Gastroesophageal sphincter (tissue), 4 donors: ENCODE results near the gene CACNG4. TPM values are rescaled to one million over a fixed set of nuclear protein-coding genes. Genes with fewer than 3 reads are reported as not detected.

Experiments used
- ATAC-seq: fragments of 150-250 bp; one replicate; pipeline ENCODE4 v1.9.1; 2016; ENCODE audit warnings: mild to moderate bottlenecking, moderate library complexity
- H3K27ac ChIP-seq, 4 donors: fragments of 200-600 bp; sonication (generic) in 3 of 4; 1 replicate in 3 of 4; 2 replicates in 1 of 4; pipeline ENCODE4 v1.5.1; 2016 to 2019
- H3K27me3 ChIP-seq: fragments of 200-600 bp; sonication (generic); one replicate; pipeline ENCODE4 v1.5.1; 2019
- H3K36me3 ChIP-seq, 2 donors: fragments of 200-600 bp; sonication (generic); one replicate each; pipeline ENCODE4 v1.5.1; 2019; ENCODE audit warnings: control low read depth in 1 of 2
- H3K4me1 ChIP-seq, 3 donors: fragments of 200-600 bp; sonication (generic); 1 replicate in 2 of 3; 2 replicates in 1 of 3; pipeline ENCODE4 v1.5.1; 2016 to 2019; ENCODE audit warnings: control low read depth in 2 of 3
- H3K4me3 ChIP-seq, 2 donors: fragments of 200-600 bp; sonication (generic); one replicate each; pipeline ENCODE4 v1.5.1; 2019; ENCODE audit warnings: mild to moderate bottlenecking in 1 of 2, moderate library complexity in 1 of 2
- H3K9me3 ChIP-seq, 3 donors: fragments of 200-600 bp; sonication (generic); one replicate each; pipeline ENCODE4 v1.5.1; 2017 to 2019; ENCODE audit warnings: control low read depth in 2 of 3
- EP300 ChIP-seq: sonication (generic); formaldehyde crosslinking; IDR thresholded peaks from one replicate; pipeline ENCODE4 v1.6.1; 2017; ENCODE audit warnings: antibody characterized with exemption, mild to moderate bottlenecking
- POLR2A ChIP-seq, 2 donors: fragments of 450-650 bp; IDR thresholded peaks; one replicate each; pipeline ENCODE4 v1.6.1; 2017; ENCODE audit warnings: antibody characterized with exemption in 2 of 2, mild to moderate bottlenecking in 2 of 2, moderate library complexity in 1 of 2
- POLR2AphosphoS5 ChIP-seq: sonication (generic); formaldehyde crosslinking; IDR thresholded peaks from one replicate; pipeline ENCODE4 v1.6.1; 2017; ENCODE audit warnings: antibody characterized with exemption
- WGBS, 2 donors: methylation state at CpG; one replicate each; pipeline ENCODE4 v1.1.5; 2018; ENCODE audit warnings: low coverage in 1 of 2; 5-methylcytosine and 5-hydroxymethylcytosine counted together
- total RNA-seq, 4 donors: library from RNA; depleted of rRNA; stranded (reverse); fragments of >200 nt; gene quantifications; one replicate each; pipeline ENCODE4 v1.1.0, GENCODE V29; 2016
- TF ChIP-seq, protein P1 (sequence below), 4 experiments: fragments of 200-600 bp in 2 of 4; fragments of 450-650 bp in 2 of 4; sonication (generic) in 1 of 4; IDR thresholded peaks; one replicate each; pipeline ENCODE4 v1.5.1; 2017 to 2019; ENCODE audit warnings: antibody characterized with exemption in 4 of 4, mild to moderate bottlenecking in 2 of 4, moderate library complexity in 2 of 4

The CACNG4 gene
- total RNA-seq, 4 donors from 2014 or later: 0.13 to 13.5 (median 2.1) TPM; not detected in 1

- 80 to 86% methylated on average over 5 to 6 of the region's 6 CpGs for WGBS, 2 donors
- TF ChIP-seq EP300 (no peak), POLR2AphosphoS5 (no peak), POLR2A (IDR thresholded peaks at IDR 0.05) (no peak)
- TF ChIP-seq, protein P1, sequence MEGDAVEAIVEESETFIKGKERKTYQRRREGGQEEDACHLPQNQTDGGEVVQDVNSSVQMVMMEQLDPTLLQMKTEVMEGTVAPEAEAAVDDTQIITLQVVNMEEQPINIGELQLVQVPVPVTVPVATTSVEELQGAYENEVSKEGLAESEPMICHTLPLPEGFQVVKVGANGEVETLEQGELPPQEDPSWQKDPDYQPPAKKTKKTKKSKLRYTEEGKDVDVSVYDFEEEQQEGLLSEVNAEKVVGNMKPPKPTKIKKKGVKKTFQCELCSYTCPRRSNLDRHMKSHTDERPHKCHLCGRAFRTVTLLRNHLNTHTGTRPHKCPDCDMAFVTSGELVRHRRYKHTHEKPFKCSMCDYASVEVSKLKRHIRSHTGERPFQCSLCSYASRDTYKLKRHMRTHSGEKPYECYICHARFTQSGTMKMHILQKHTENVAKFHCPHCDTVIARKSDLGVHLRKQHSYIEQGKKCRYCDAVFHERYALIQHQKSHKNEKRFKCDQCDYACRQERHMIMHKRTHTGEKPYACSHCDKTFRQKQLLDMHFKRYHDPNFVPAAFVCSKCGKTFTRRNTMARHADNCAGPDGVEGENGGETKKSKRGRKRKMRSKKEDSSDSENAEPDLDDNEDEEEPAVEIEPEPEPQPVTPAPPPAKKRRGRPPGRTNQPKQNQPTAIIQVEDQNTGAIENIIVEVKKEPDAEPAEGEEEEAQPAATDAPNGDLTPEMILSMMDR (IDR thresholded peaks at IDR 0.05): no peak
- Histone ChIP-seq H3K27me3 (no peaks in the 10 kb centered on the region), H3K9me3 (peaks cover 0 to 26% (median 0%) of the 10 kb centered on the region in 3 donors), H3K27ac (no peak overlapping the region), H3K36me3 (no peaks in the 10 kb centered on the region), H3K4me1 (no peaks in the 10 kb centered on the region), H3K4me3 (no peak overlapping the region)
- ATAC-seq: no peak
These were observed 42.8 kb downstream of the CACNG4 start for GRCh38 chr17:67007266-67007665.

GRCh38 chr17:67008101-67008500 is 43.6 kb downstream of the CACNG4 start:
- 93 to 94% methylated on average over 2 to 3 of the region's 6 CpGs for WGBS, 2 donors

DNA sequence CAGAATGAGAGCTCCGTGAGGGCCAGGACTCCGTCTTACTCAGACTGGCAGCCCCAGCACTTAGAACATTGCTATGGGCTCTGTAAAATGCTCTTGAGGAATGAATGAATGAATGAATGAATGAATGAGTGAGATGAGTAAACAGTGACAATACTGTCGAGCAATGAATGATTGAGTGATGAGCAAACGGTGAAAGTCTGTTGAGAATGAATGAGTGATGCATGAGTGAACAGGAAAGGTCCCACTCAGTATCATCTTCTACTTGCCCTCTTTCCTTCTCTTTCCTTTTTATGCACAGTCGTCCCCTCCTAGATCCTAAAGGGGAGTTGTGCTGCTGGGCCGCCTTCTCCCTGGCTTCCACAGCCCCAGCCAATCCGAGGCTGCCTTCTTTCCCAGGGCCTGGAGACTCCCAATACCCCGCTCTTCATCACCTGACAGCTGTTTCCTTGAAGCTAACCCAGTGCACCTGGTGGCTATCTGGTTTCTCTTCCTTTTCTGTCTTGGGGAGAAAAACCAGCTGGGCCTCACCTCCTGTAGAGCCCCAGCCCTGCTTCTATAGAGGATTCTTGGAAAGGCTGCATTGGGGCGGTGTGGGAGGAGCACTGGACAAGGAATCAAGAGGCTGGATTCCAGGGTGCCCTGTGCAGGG is 47.1 kb downstream of the CACNG4 start:
- H3K27ac ChIP-seq: no peak overlapping the region
- no peak for ATAC-seq
- TF ChIP-seq POLR2A (IDR thresholded peaks at IDR 0.05): no peak

More at GRCh38 chr17:67008101-67008500, 43.6 kb downstream of the CACNG4 start:
- ATAC-seq: no peak
- Histone ChIP-seq H3K4me3 (no peak overlapping the region), H3K27me3 (no peaks in the 10 kb centered on the region), H3K4me1 (no peaks in the 10 kb centered on the region), H3K27ac (no peak overlapping the region), H3K9me3 (peaks cover 0 to 26% (median 0%) of the 10 kb centered on the region in 3 donors), H3K36me3 (no peaks in the 10 kb centered on the region)
- TF ChIP-seq POLR2AphosphoS5 (no peak), EP300 (no peak), POLR2A (IDR thresholded peaks at IDR 0.05) (no peak)
- TF ChIP-seq, protein P1 (IDR thresholded peaks at IDR 0.05): no peak

GRCh38 chr17:67013891-67014290 is 49.4 kb downstream of the CACNG4 start:
- Histone ChIP-seq H3K4me1 (no peaks in the 10 kb centered on the region), H3K36me3 (no peaks in the 10 kb centered on the region), H3K27me3 (peaks cover 6% of the 10 kb centered on the region), H3K4me3 (no peak overlapping the region), H3K9me3 (peaks cover 0 to 8% (median 0%) of the 10 kb centered on the region in 3 donors), H3K27ac (no peak overlapping the region)
- TF ChIP-seq POLR2AphosphoS5: no peak
- TF ChIP-seq, protein P1 (IDR thresholded peaks at IDR 0.05): no peak
- TF ChIP-seq EP300: no peak
- TF ChIP-seq POLR2A (IDR thresholded peaks at IDR 0.05): no peak
- 90% methylated on average over 2 to 8 of the region's 8 CpGs for WGBS, 2 donors
- ATAC-seq: no peak

More for the DNA sequence above, 47.1 kb downstream of the CACNG4 start:
- no peaks in the 10 kb centered on the region for H3K4me1 ChIP-seq
- peaks cover 5% of the 10 kb centered on the region for H3K27me3 ChIP-seq
- peaks cover 0 to 22% (median 0%) of the 10 kb centered on the region in 3 donors for H3K9me3 ChIP-seq
- no peaks in the 10 kb centered on the region for H3K36me3 ChIP-seq
- no peak overlapping the region for H3K4me3 ChIP-seq
- 52 to 61% methylated on average over 7 to 8 of the region's 9 CpGs for WGBS, 2 donors

- 71 to 83% methylated on average over 10 of the region's 11 CpGs for WGBS, 2 donors
- ATAC-seq: no peak
- Histone ChIP-seq H3K36me3 (no peaks in the 10 kb centered on the region), H3K9me3 (no peaks in the 10 kb centered on the region), H3K4me3 (no peak overlapping the region), H3K4me1 (no peaks in the 10 kb centered on the region), H3K27me3 (peaks cover 6% of the 10 kb centered on the region), H3K27ac (no peak overlapping the region)
- TF ChIP-seq POLR2A (IDR thresholded peaks at IDR 0.05) (no peak), POLR2AphosphoS5 (no peak), EP300 (no peak)
- TF ChIP-seq, protein P1 (IDR thresholded peaks at IDR 0.05): no peak
These were observed 50.5 kb downstream of the CACNG4 start for GRCh38 chr17:67015001-67015400.
